OCI-M2 (cell line): ENCODE results near the gene TMEM245.
"Not testable (repeated sequence)": the region's sequence is repeated elsewhere in the genome, so short reads cannot be mapped to it uniquely, and the experiment has no call there.

ENCODE experiments used
- DNase-seq: peaks from one replicate; lab custom pipeline; 2025; ENCODE audit not compliant: unreplicated experiment; lab: John Stamatoyannopoulos, UW

The TMEM245 gene

GRCh38 chr9:109001275-109001676, 118.5 kb downstream of the TMEM245 start:
- no peak for DNase-seq

GRCh38 chr9:108997112-108997511, 122.6 kb downstream of the TMEM245 start:
- no peak for DNase-seq

- DNase-seq: no peak
Measured at GRCh38 chr9:108996643-108997042, 123.1 kb downstream of the TMEM245 start.

- no peak for DNase-seq
Measured at GRCh38 chr9:108994695-108995094, 125.1 kb downstream of the TMEM245 start.

GRCh38 chr9:108991479-108991878, 128.3 kb downstream of the TMEM245 start:
- no peak for DNase-seq

- no peak for DNase-seq
Measured at GRCh38 chr9:108983885-108984284, 135.9 kb downstream of the TMEM245 start.

GRCh38 chr9:108980893-108981292, 138.9 kb downstream of the TMEM245 start:
- no peak for DNase-seq

- no peak for DNase-seq
Measured at GRCh38 chr9:108978205-108978604, 141.5 kb downstream of the TMEM245 start.

- no peak for DNase-seq
Measured at GRCh38 chr9:108973895-108974294, 145.9 kb downstream of the TMEM245 start.

GRCh38 chr9:108972626-108973209, 147.0 kb downstream of the TMEM245 start:
- DNase-seq: no peak

GRCh38 chr9:108972186-108972585, 147.6 kb downstream of the TMEM245 start:
- no peak for DNase-seq

- DNase-seq: not testable (repeated sequence)
Measured at GRCh38 chr9:108971392-108971791, 148.4 kb downstream of the TMEM245 start.

GRCh38 chr9:108967916-108968315, 151.8 kb downstream of the TMEM245 start:
- no peak for DNase-seq
